ENCODE results near the gene PIGC.

PIGC gene

GRCh38 chr1:172443666-172444453 lies at the start of gene PIGC:
Gene PIGC (minus strand): TSS chr1:172444069. CDS start chr1:172442622, 1,447 bp downstream.
- peak; percentile 80 to 86 for DNase-seq (ENCODE audit: low read depth in 1 of 2, low spot score in 1 of 2)

- DNase-seq (ENCODE audit: low read depth in 1 of 2, low spot score in 1 of 2) = no peak
Measured at GRCh38 chr1:172492421-172492820, 48.6 kb upstream of the PIGC start.

GRCh38 chr1:172489847-172490246 lies 46.0 kb upstream of the PIGC start:
- no peak for DNase-seq (ENCODE audit: low read depth in 1 of 2, low spot score in 1 of 2)

GRCh38 chr1:172488393-172488792 lies 44.5 kb upstream of the PIGC start:
- DNase-seq (ENCODE audit: low read depth in 1 of 2, low spot score in 1 of 2) = no peak

GRCh38 chr1:172487550-172487949 lies 43.7 kb upstream of the PIGC start:
- no peak for DNase-seq (ENCODE audit: low read depth in 1 of 2, low spot score in 1 of 2)

GRCh38 chr1:172486805-172487454 lies 43.1 kb upstream of the PIGC start:
- no peak for DNase-seq (ENCODE audit: low read depth in 1 of 2, low spot score in 1 of 2)

- DNase-seq (ENCODE audit: low read depth in 1 of 2, low spot score in 1 of 2) = no peak
Measured at GRCh38 chr1:172485626-172486025, 41.8 kb upstream of the PIGC start.

GRCh38 chr1:172484252-172484651 lies 40.4 kb upstream of the PIGC start:
- no peak for DNase-seq (ENCODE audit: low read depth in 1 of 2, low spot score in 1 of 2)

- no peak for DNase-seq (ENCODE audit: low read depth in 1 of 2, low spot score in 1 of 2)
Measured at GRCh38 chr1:172483448-172483847, 39.6 kb upstream of the PIGC start.

GRCh38 chr1:172482044-172482443 lies 38.2 kb upstream of the PIGC start:
- no peak for DNase-seq (ENCODE audit: low read depth in 1 of 2, low spot score in 1 of 2)

GRCh38 chr1:172480431-172480830 lies 36.6 kb upstream of the PIGC start:
- DNase-seq (ENCODE audit: low read depth in 1 of 2, low spot score in 1 of 2) = no peak

- DNase-seq (ENCODE audit: low read depth in 1 of 2, low spot score in 1 of 2) = no peak
Measured at GRCh38 chr1:172478485-172478884, 34.6 kb upstream of the PIGC start.

GRCh38 chr1:172477741-172478140 lies 33.9 kb upstream of the PIGC start:
- DNase-seq (ENCODE audit: low read depth in 1 of 2, low spot score in 1 of 2) = no peak

- no peak for DNase-seq (ENCODE audit: low read depth in 1 of 2, low spot score in 1 of 2)
Measured at GRCh38 chr1:172477216-172477615, 33.3 kb upstream of the PIGC start.

- DNase-seq (ENCODE audit: low read depth in 1 of 2, low spot score in 1 of 2) = no peak
Measured at GRCh38 chr1:172476218-172476811, 32.4 kb upstream of the PIGC start.

GRCh38 chr1:172473842-172474241 lies 30.0 kb upstream of the PIGC start:
- DNase-seq (ENCODE audit: low read depth in 1 of 2, low spot score in 1 of 2) = no peak

GRCh38 chr1:172473302-172473701 lies 29.4 kb upstream of the PIGC start:
- no peak for DNase-seq (ENCODE audit: low read depth in 1 of 2, low spot score in 1 of 2)

GRCh38 chr1:172472495-172472894 lies 28.6 kb upstream of the PIGC start:
- DNase-seq (ENCODE audit: low read depth in 1 of 2, low spot score in 1 of 2) = no peak

- DNase-seq (ENCODE audit: low read depth in 1 of 2, low spot score in 1 of 2) = no peak
Measured at GRCh38 chr1:172471666-172472065, 27.8 kb upstream of the PIGC start.

GRCh38 chr1:172470149-172470548 lies 26.3 kb upstream of the PIGC start:
- no peak for DNase-seq (ENCODE audit: low read depth in 1 of 2, low spot score in 1 of 2)

GRCh38 chr1:172469717-172470116 lies 25.8 kb upstream of the PIGC start:
- DNase-seq (ENCODE audit: low read depth in 1 of 2, low spot score in 1 of 2) = no peak

GRCh38 chr1:172468296-172468695 lies 24.4 kb upstream of the PIGC start:
- no peak for DNase-seq (ENCODE audit: low read depth in 1 of 2, low spot score in 1 of 2)
